PFSK-1 (cell line): ENCODE measurements around the gene ULBP2.

ENCODE experiments used
- FOXP2 ChIP-seq: optimal IDR thresholded peaks from 2 replicates; pipeline ENCODE3; 2011; ENCODE audit warnings: borderline replicate concordance, control low read depth, inconsistent platforms; ENCODE audit not compliant: insufficient read depth; ENCODE audit errors: extremely low read length, extremely low read depth
- POLR2AphosphoS5 ChIP-seq: IDR thresholded peaks from 2 replicates; pipeline ENCODE4 v1.6.1; 2012; ENCODE audit warnings: low read depth, mild to moderate bottlenecking, control low read depth, low read length, moderate library complexity
- REST ChIP-seq, 2 experiments: IDR thresholded peaks; 2 replicates each; pipeline versions ENCODE4 v1.6.1 to v1.8.0; 2011 to 2012; ENCODE audit warnings: low read depth in 2 of 2, low read length in 2 of 2, control low read depth in 1 of 2, inconsistent platforms in 1 of 2, mild to moderate bottlenecking in 1 of 2, moderate library complexity in 1 of 2; ENCODE audit not compliant: insufficient read depth in 1 of 2
- SIN3A ChIP-seq: IDR thresholded peaks from 2 replicates; pipeline ENCODE4 v1.6.1; 2012; ENCODE audit warnings: mild to moderate bottlenecking, low read length, moderate library complexity, borderline replicate concordance; ENCODE audit not compliant: insufficient read depth
- TAF1 ChIP-seq: IDR thresholded peaks from 2 replicates; pipeline ENCODE4 v1.6.1; 2012; ENCODE audit warnings: low read length, control low read depth, borderline replicate concordance; ENCODE audit not compliant: insufficient read depth

Gene ULBP2

GRCh38 chr6:149978610-149979009, 36.8 kb downstream of the ULBP2 start:
- TF ChIP-seq REST (IDR thresholded peaks at IDR 0.05; ENCODE audit: insufficient read depth in 1 of 2, low read depth in 2 of 2, low read length in 2 of 2) (no peak), SIN3A (no peak), TAF1 (no peak), FOXP2 (no peak), POLR2AphosphoS5 (no peak)

- TF ChIP-seq TAF1: no peak
- TF ChIP-seq POLR2AphosphoS5: no peak
Observed at GRCh38 chr6:149979293-149979692, 37.5 kb downstream of the ULBP2 start.

GRCh38 chr6:149983145-149983544, 41.3 kb downstream of the ULBP2 start:
- TF ChIP-seq POLR2AphosphoS5: no peak
- no peak for TF ChIP-seq TAF1
- no peak for TF ChIP-seq SIN3A
- no peak for TF ChIP-seq REST (IDR thresholded peaks at IDR 0.05; ENCODE audit: insufficient read depth in 1 of 2, low read depth in 2 of 2, low read length in 2 of 2)
- no peak for TF ChIP-seq FOXP2

- no peak for TF ChIP-seq FOXP2
- TF ChIP-seq TAF1: no peak
- no peak for TF ChIP-seq POLR2AphosphoS5
- TF ChIP-seq SIN3A: no peak
- TF ChIP-seq REST (IDR thresholded peaks at IDR 0.05; ENCODE audit: insufficient read depth in 1 of 2, low read depth in 2 of 2, low read length in 2 of 2): no peak
Observed at GRCh38 chr6:149984773-149985172, 43.0 kb downstream of the ULBP2 start.

- TF ChIP-seq FOXP2: no peak
- TF ChIP-seq TAF1: no peak
- TF ChIP-seq REST (IDR thresholded peaks at IDR 0.05; ENCODE audit: insufficient read depth in 1 of 2, low read depth in 2 of 2, low read length in 2 of 2): no peak
Observed at GRCh38 chr6:149985481-149985937, 43.7 kb downstream of the ULBP2 start.
